K562 (cell line): ENCODE data around the gene ARSK. TPM values are rescaled to one million over a fixed set of nuclear protein-coding genes. Genes with fewer than 3 reads are reported as not detected.

ENCODE experiments used
- ARID4B ChIP-seq: sonication (generic); formaldehyde crosslinking; IDR thresholded peaks from 2 replicates; pipeline ENCODE4 v1.8.0; 2022; ENCODE audit warnings: mild to moderate bottlenecking, missing genetic modification reagents
- ATF7 ChIP-seq: fragments of 450-650 bp; IDR thresholded peaks from 2 replicates; pipeline ENCODE4 v1.7.1; 2014; ENCODE audit warnings: mild to moderate bottlenecking, moderate library complexity
- BACH1 ChIP-seq: fragments of 200-800 bp; sonication (Bioruptor generic); IDR thresholded peaks from 2 replicates; pipeline ENCODE4 v1.6.1; 2016; ENCODE audit warnings: missing genetic modification characterization, missing compliant biosample characterization
- CEBPB ChIP-seq: fragments of 450-650 bp; IDR thresholded peaks from 2 replicates; pipeline ENCODE4 v1.6.1; 2016; ENCODE audit warnings: missing genetic modification characterization, missing compliant biosample characterization
- ETV5 ChIP-seq: sonication (generic); formaldehyde crosslinking; IDR thresholded peaks from 2 replicates; pipeline ENCODE4 v1.4.0; 2020; ENCODE audit warnings: low read depth, mild to moderate bottlenecking, missing genetic modification reagents
- HDAC6 ChIP-seq: IDR thresholded peaks from 2 replicates; pipeline ENCODE4 v1.6.1; 2012; ENCODE audit warnings: low read depth, mild to moderate bottlenecking, control low read depth, inconsistent platforms, low read length, moderate library complexity
- MBD1 ChIP-seq: fragments of 250-450 bp; sonication (Bioruptor Pico); IDR thresholded peaks from 2 replicates; pipeline ENCODE4 v1.8.0; 2022; ENCODE audit warnings: inconsistent platforms
- PURB ChIP-seq: sonication (generic); formaldehyde crosslinking; IDR thresholded peaks from 2 replicates; pipeline ENCODE4 v1.9.0; 2021; ENCODE audit warnings: low read depth, mild to moderate bottlenecking, missing genetic modification reagents
- SP2 ChIP-seq: IDR thresholded peaks from 2 replicates; pipeline ENCODE4 v1.6.1; 2011; ENCODE audit warnings: mild to moderate bottlenecking, low read depth, low read length, moderate library complexity; ENCODE audit not compliant: poor library complexity, severe bottlenecking; ENCODE audit errors: extremely low read depth
- ZBTB1 ChIP-seq: sonication (generic); formaldehyde crosslinking; IDR thresholded peaks from 2 replicates; pipeline ENCODE4 v1.8.1; 2023; ENCODE audit warnings: missing genetic modification reagents, low read depth, mild to moderate bottlenecking, borderline replicate concordance
- ZNF407 ChIP-seq: fragments of 450-650 bp; IDR thresholded peaks from 2 replicates; pipeline ENCODE4 v1.6.1; 2016; ENCODE audit warnings: low read depth
- polyA plus RNA-seq, 8 experiments: library from polyadenylated mRNA; depleted of rRNA in 4 of 8; stranded (reverse) in 5 of 8; unstranded in 3 of 8; fragments of >200 nt; fragmentation: Nextera tagmentation in 2 of 8; fragmentation: Illumina TruSeq in 1 of 8; extraction: Ambion mirVana in 2 of 8; extraction: Trizol in 1 of 8; gene quantifications; 2 replicates each; pipeline versions ENCODE4 v1.2.1 to v1.2.3, GENCODE V29; 2011 to 2014; ENCODE audit warnings: inconsistent platforms in 1 of 8, missing spikeins in 1 of 8
- total RNA-seq, 7 experiments: library from RNA; depleted of rRNA in 6 of 7; stranded (reverse); fragments of >200 nt in 6 of 7; fragmentation: Illumina TruSeq in 2 of 7; extraction: Trizol in 2 of 7; gene quantifications; 2 replicates each; pipeline versions ENCODE4 v1.2.1 to v1.2.3, GENCODE V29; 2011 to 2021; ENCODE audit warnings: low replicate concordance in 1 of 7

ARSK gene
- total and polyA plus RNA-seq, 9 of the 15 experiments (the other 6 are each of a cell fraction or from before 2014, with no cell fraction given): 2.7 to 9.4 (median 7.1) TPM

GRCh38 chr5:95646569-95647431 lies 91.9 kb downstream of the ARSK start, which contains the start of gene RFESD (continued):
- TF ChIP-seq ZBTB1 (CRISPR knock-in tag) (peak; percentile 92), SP2 (no peak), MBD1 (no peak), ZNF407 (no peak), ARID4B (CRISPR knock-in tag) (peak; percentile 94), ATF7 (peak; percentile 90), PURB (no peak), HDAC6 (no peak), CEBPB (no peak), BACH1 (tag) (no peak), ETV5 (peak; percentile 98)
